GM21529 (cell line): ENCODE results near the gene ANXA2R.
A peak's percentile ranks its signal among the peaks of the same experiment; 100 is the strongest.

ENCODE experiments used
- ATAC-seq: cut with Tn5 transposase; IDR thresholded peaks from one replicate; pipeline ENCODE4 v1.9.1; 2021; ENCODE audit not compliant: unreplicated experiment

Gene ANXA2R

DNA sequence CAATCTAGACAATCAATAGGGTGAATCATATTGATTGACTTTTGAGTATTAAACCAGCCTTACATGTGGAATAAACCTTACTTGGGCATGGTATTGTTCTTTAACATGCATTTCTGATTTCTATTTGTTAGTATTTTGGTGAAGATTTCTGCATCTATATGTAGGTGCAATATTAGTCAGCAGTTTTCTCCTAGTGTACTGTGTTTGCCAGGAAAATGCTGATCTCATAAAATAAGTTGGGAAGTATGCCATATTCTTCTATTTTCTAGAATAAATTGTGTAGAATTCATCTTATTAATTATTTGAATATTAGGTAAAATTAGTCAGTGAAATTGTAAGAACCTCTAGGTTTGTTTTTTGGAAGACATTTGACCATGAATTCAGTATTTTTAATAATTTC, 38.4 kb downstream of the ANXA2R start:
- ATAC-seq, result no peak

- no peak for ATAC-seq
These were observed 39.2 kb downstream of the ANXA2R start for GRCh38 chr5:43000914-43001313.

- no peak for ATAC-seq
These were observed 39.8 kb downstream of the ANXA2R start for GRCh38 chr5:43000111-43000840.

- no peak for ATAC-seq
These were observed 44.8 kb downstream of the ANXA2R start for GRCh38 chr5:42995360-42995751.

GRCh38 chr5:42994555-42995359, 45.4 kb downstream of the ANXA2R start:
- ATAC-seq, result peak; percentile 53

- ATAC-seq, result no peak
These were observed 45.9 kb downstream of the ANXA2R start for GRCh38 chr5:42994246-42994554.

- peak; percentile 5 for ATAC-seq
These were observed 46.4 kb downstream of the ANXA2R start for GRCh38 chr5:42993516-42994245.

GRCh38 chr5:42992088-42992879, 47.8 kb downstream of the ANXA2R start:
- peak; percentile 44 for ATAC-seq

GRCh38 chr5:42991404-42992087, 48.6 kb downstream of the ANXA2R start:
- peak; percentile 21 for ATAC-seq

GRCh38 chr5:42990892-42991291, 49.2 kb downstream of the ANXA2R start:
- ATAC-seq, result no peak
